NCI-H1694 (cell line): ENCODE data around the gene MYBPC2.
A peak's percentile ranks its signal among the peaks of the same experiment; 100 is the strongest.

Source experiments
- DNase-seq: peaks from one replicate; lab custom pipeline; 2025; lab: John Stamatoyannopoulos, UW

Gene MYBPC2

DNA sequence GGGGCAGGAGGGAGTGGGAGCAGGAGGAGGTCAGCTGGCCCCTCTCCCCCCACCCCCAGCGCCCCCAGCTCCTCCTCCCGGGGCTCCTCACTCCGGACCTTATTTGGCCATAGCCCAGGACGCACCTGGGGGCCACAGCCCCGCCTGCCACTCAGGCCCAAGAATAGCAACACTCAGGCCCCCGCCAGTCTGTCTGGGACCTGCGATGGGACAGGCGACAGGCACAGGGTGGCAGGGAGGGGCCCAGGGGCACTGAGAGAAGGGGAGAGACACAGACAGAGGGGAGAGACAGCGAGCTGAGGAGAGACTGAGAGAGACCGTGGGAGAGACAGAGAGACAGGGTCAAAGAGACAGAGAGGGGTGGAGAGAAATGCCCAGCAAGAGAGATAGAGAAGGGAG, 68.1 kb downstream of the MYBPC2 start:
- no peak for DNase-seq

DNA sequence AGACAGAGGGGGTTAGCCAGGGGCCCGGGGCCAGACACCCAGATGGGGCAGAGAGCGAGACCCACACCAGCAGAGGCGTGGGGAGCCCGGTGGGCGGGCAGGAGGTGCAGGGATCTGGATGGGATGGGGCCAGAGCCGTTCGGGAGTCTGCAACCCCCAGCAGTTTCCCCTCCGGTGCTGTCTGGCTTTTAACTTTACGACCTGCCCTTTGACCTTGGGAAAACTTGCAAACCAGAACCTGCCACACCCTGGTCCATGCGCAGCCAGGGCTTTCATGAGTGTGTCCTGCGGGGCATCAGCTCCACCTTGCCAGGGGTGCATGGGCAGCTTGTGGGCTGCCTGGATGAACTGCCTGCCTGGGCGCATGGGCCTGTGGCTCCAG, 68.5 kb downstream of the MYBPC2 start:
- no peak for DNase-seq

DNA sequence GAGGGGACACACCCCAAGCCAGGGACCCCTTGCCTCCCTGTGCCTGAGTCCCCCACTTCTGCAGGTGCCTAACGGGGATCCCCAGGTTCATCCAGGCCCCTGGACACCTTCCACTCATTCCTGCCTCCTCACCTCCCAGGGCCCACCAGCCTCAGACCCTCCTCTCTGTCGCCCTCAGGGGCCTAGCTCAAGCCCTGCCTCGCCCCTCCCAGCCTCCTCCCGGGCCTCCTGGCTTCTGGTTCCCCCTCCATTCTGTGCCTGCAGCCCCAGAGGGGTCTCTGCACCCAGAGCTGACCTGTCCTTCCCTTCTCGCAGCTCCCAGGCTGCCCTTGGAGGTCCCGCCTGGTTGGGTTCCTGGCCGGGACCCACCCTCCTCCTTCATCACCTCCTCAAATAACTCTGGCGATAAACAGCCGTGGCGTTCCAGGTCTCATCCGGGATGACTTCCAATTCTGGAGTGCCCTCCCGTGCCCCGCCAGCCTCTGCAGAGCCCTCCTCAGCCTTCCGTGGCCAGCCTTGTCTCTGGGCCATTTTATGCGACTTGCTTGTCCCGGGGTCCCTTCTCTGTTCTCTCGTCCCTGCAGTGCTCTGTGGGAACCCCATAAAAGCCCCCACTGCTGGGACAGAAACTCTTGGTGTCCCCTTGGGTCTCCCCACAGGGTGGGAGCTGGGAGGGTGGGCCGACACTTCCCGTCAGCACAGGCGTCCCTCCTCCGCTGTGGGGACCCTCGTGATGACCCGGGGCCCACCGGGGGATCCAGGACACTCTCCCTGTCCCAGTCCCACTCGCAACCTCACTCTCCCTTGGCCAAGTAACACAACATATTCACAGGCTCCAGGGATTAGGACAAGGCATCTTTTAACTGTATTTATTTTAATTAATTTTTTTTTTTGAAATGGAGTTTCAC, 69.1 kb downstream of the MYBPC2 start:
- no peak for DNase-seq

DNA sequence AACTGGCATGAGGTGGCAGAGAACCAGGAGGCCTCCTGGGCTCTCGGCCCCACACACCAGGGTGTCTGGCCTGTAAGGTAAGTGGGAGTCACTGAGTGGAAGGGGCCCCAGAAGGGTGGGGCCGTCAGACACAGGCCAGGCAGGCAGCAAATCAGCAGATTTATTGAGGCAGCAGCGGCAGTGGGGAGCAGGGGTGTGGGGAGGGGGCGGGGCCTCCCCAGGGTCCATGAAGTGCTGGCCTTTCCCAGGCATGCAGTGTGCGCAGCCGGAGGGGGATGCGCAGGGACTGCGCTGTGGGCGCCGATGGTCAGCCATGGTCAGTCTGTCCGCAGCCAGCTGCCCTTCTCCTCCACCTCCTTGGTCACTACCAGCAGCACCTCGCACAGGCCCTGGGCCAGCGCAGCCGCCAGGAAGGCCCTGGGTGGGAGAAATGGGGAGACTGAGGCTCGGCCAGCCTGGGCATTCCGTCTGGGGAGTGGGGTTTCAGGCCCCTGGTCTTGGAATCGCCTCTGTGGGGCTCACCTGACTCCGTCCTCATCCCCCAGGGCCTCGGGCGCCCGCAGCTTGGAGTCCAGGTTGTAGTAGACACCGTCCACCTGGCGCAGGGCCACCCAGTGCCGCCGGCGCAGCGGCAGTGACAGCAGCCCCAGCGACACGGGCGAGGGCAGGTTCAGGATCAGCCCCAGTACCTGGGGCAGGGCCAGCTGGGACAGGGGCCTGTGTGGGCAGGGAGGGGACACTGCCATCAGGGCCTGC, 73.3 kb downstream of the MYBPC2 start:
- DNase-seq, result no peak

DNA sequence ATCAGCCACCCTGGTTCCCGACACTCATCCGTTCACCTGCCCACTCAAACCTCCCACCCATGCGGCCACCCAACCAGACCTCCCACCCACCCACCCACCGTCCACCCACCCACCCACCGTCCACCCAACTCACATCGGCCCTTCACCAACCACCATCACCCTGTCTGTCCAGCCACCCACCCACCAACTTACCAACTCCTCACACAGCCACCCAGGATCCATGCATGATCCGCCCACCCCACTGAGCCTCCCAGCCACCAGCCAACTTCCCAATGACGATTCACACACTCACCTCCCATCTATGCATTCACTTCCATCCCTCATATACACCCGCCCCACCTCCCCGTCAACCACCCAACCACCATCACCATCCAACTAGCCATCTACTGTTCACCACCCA, 74.0 kb downstream of the MYBPC2 start:
- DNase-seq, result no peak

DNA sequence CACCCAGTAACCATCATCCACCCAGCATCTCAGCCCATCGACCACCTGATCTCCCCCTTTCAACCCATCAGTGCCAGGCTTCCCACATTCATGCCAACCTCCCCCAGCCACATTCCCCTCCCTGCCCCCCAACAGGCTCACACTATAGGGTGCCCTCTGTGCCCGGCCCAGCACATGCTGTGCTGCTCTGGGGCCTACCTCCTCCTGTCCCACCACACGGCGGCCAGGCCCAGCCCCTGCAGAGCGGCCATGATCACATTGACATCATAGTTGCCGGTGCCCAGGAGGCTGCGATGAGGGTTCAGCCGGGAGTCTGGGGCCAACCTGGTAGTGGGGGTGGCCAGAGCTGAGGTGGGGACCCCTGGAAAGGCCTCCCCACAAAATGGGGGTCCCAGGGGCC, 74.7 kb downstream of the MYBPC2 start:
- no peak for DNase-seq

DNA sequence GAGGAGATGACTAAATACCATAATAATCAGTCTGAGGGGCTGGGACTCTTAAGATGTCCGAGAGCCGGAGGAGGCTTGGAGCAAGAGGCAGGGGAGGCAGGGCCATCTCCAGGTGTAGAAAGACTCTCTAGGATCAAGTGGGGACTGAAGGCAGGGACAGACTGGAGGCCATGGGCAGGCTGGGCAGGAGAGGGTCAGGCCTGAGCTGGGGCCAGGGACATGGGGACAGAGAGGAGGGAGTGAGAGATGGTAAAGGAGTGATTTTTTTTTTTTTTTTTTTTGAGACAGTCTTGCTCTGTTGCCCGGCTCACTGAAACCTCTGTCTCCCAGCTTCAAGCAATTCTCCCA, 76.1 kb downstream of the MYBPC2 start:
- DNase-seq, result no peak

DNA sequence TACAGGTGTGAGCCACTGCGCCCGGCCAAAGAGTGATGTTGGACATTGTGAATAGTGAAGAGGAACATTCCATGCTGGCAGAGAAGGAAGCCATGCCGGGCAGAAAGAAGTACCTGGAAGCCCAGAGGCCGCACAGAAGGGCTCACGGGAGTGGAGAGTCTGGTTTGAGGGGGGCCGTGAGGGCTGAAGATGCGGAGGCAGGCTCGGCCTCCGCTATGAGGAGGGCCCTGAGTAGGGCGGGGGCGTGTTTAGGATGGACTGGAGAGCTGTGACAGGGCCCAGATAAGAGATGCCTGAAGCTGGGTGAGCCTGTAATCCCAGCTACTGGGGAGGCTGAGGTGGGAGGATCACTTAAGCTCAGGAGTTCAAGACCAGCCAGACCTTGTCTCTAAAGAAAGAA, 76.7 kb downstream of the MYBPC2 start:
- DNase-seq, result no peak

DNA sequence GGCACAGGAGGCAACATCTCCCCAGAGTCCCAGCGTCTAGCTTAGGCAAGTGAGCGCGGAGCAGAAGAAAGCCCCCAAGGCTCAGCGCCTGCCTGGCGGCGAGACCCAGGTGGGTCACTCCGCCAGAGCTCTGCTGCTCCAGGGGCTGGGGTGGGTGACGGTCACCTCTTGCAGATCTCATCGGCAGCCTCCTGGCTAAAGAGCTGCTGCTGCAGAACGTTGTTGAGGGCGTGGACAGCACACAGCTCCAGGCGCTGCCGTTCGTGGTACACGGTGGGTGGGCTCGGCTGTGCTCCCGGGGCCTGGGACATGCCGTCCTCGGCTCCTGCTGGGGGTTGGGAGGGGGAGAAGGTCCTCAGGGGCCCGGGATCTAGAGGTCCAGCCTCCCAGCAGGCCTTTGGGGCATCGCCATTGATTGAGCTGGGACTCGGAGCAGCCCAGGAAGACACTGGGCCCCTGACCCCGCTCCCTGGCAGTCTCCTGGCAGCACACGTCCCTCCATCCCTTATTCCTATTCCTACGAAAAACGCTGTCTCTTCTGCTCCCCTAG, 77.5 kb downstream of the MYBPC2 start:
- no peak for DNase-seq

DNA sequence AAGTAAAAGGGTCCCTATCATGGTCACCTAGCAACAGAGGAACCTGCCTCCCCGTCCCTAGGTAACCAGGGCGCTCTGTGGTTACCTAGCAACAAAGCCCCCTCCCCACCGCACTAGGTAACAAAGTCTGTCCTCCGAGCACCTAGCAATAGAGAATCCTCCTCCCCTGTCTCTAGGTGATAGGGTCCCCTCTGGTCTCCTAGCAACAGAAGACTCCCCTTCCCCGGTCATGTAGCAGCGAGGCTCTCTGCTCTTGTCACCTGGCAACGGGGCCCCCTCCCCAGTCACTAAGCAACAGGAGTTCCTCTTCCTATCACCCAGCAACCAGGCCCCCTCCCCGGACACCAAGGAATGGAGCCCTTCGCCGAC, 78.0 kb downstream of the MYBPC2 start:
- peak; percentile 74 for DNase-seq

DNA sequence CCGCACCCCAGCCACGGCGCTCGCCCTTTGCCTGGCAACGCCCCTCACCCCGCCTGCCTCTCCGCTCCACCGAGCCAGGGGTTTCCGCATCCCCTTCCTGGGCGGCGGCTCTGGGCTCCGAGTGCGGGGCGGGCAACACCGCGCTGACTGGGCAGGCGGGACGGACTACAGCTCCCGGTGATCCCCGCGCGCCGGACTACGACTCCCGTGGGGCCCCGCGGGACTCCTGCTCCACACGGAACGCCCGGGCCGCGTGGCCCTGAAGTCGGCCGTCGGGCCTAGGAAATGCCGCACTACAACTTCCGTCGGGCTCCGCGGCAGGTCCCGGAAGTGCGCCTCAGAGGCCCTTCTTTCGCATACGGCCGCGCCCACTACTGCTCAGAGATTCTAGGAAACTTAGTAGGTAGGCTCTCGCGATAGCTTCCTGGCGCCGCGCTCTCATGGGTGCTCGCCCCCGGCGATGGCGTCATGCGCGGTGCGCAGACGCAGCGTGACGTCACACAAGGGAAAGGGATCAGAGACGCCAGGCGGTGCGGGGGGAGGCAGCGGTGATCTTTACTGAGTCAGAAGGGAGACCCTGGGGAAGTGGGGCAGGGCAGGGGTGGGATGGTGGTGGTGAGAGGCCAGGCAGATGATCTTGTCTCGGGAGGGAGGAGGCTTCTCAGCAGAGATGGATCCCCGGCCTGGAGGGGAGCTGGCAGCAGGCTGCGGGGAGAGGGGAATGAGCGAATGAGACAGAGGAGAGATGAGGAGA, 78.6 kb downstream of the MYBPC2 start, which contains the start of gene JOSD2:
TSS of gene JOSD2 (minus strand) at position 123 of the 754 bp plus-strand sequence. CDS start 760 bp downstream, outside the sequence.
- peak; percentile 98 for DNase-seq

DNA sequence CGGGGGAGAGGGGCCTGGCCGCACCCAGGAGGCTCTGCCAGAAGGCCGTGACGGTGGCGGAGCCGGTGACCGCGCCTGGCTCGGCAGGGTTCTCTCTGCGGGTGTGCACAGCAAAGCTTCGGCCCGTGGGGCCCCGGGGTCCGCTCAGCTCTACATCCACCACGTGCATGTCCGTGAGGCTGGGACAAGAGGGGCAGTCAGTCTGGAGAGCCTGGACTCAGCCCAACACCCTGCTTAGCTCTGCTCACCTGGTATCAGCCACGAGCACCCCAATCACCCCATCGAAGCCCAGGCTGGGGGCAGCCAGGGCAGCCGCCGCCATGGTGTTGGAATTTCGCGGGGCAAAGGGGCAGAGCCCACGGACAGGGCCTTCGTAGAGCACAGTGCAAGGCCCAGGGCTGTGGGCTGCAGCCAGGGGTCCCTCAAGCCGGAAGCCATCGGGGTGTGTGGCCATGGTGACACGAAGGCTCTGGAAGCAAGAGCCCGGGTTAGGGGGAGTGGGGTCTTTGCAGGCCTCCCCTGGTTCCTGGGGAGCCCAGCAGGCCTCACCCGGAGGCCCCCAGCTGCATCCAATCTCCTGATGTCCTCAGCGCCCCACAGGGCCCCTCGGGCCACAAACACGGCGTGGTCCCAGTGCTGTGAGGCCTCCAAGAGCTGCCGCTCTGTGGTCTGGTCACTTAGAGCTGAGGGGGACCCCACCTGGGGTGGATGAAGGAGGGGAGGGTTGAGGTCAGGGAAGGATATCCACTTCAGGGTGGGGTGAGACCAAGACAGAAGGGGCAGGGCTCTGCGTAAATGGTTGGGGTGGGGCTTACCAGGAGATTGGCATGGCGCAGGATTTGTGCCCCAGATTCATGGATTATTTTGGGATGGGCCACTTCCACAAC, 79.7 kb downstream of the MYBPC2 start:
- no peak for DNase-seq

DNA sequence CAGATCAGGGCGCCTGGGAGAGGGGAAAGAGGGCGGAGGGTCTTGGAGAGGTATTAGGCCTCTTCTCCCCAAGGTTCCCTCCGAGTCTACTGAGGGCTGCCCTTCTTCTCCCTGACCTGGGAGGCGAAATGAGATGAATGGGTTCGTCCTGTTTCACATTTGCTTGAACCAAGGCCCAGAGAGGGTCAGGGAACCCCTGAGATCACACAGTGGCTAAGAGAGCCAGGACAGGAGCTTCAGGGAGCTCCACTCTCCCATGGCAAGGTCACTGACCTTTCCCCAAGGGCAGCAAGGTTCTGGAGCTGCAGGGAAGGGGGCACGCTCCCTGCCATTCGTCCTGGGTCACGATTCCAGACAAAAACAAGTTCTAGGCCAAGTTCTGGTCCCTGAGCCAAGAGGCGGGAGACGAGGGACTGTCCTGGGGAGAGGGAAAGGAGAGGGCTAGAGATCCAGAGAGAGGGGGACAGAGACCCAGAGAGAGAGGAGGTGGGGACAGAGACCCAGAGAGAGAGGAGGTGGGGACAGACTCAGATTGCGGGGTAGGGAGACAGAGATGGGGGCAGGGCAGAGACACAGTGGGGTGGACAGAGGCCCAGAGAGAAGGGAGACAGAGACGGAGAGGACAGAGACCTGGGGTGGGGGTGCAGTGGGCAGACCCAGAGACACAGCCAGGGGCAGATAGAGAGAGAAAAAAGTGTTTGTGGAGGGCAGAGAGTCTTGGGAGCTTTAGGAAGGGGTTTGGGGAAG, 80.5 kb downstream of the MYBPC2 start:
- no peak for DNase-seq

DNA sequence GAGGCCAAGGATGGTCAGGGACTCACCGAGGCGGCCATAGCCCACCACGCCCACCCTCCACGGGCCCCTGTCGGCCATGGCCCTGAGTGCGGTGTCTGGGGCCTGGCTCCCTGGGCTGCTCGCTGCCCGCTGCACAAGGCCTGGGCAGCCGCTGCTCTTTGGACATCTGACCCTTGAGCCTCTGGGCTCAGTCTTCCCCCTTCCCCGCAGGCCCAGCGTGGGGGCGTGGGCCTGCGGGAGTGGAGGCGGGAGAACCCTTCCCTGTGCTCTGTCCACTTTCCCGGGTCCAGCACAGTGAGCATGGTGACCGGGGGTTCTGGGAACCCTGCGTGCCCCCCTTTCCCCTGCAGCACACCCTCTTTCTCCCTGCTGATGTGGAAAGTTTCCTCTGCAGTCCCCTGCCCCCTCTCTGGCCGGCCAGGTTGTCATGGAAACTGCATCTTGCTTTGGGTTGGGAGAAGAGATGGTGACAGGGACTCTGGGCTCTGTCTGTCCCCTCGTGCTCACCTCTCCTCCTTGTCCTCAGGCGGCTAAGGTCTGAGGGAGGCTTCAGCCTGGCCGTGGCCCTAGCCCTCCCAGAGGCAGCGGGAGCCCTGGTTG, 81.2 kb downstream of the MYBPC2 start, which contains the start of gene ASPDH:
TSS of gene ASPDH (minus strand) at position 168 of the 600 bp plus-strand sequence. CDS start at position 78, 90 bp downstream.
- DNase-seq, result no peak

DNA sequence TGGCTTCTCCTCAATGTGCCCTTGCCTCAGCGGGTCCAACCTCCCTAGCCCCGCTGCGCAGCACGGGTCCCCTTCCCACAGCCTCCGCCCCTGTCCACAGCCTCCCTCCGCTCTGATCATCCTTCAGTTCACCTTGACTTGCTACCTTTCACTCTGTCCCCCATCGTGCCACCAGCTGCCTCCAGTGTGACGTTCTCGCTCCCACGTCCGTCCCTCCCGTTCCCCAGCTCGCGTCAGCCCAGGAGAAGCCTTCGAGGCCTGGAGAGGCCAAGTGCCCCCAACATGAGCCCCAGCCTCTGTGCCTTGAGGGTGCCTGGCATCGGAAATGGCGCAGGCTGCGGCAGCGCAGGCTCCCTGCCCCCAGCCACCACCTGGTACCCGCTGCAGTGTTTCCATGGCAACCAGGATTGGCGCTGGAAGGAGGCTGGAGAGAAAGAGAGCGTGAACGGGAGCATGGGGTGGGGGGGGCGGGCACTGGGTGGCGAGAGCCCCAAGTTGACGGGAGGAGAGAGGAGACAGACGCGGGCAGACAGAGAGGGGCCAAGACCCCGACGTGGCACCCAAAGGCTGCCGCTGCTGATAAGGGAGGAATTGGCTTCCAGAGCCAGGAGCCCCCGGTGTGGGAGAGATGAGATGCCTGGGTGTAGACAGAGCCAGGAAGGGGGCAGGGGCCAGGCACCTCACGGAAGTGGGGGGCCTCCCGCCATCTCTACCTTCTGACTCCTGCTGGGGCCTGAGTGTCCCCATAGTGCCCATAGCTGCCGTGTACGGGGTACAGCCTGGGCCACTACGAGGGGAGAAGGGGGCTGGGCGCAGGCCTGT, 81.9 kb downstream of the MYBPC2 start:
- peak; percentile 60 for DNase-seq

DNA sequence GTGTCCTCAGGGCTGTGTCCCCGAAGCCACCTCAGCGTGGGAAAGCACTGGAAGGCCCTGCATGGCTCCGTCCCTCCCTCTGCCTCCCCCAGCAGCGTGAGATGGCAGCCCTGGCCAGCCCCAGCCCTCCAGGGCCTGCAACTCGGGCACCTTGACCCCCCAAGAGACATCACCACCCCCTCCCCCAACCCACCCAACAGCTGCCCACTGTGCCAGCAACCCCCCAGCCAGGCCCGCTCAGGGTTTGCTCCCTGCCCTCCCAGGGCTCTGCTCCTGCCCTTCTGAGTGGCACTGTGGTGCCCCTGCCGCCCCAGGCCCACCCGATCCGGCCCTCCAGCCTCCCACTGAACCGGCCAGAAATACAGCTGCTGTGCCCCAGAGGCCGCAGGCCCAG, 82.5 kb downstream of the MYBPC2 start:
- no peak for DNase-seq
